ENCODE measurements around the gene SOX13.

The SOX13 gene

DNA sequence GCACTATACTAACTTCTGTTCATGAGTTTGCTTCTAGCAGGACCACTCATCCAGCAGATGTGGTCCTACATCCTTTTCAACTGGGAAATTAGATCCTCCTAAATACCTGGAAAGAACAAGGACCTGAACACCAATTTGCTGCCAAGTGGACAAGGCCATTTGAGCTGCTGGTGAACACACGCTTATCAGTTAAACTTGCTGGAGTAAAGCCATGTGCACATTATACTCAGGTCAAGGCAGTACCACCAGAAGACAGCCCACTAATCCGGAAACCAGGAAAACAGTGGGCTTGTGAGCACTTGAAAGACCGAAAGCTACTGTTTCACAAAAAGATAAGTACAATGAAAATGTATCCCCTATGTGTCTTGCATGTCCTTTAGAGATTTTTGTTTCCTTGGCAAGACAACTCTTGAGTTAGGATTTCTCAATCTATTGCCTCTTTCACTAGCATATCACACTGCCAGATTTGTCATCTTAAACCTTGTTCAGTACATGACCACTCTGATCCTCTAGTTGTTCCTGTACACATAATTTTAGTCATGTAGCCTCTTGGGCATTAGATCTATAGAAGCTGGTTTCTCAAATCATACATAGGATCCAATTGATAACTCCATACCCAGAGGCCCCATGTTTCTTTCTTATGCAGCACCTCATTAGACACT, 97.7 kb downstream of the SOX13 start:
- DNase-seq: no peak
- TF ChIP-seq CTCF (IDR thresholded peaks at IDR 0.05): no peak
- H3K4me1 Mint-ChIP-seq: peaks cover 23% of the 10 kb centered on the region
- H3K36me3 Mint-ChIP-seq (ENCODE audit: low read depth): no peaks in the 10 kb centered on the region
- peaks cover 39% of the 10 kb centered on the region for H3K9me3 Mint-ChIP-seq
- peaks cover 54% of the 10 kb centered on the region for H3K27me3 Mint-ChIP-seq (ENCODE audit: low read depth, poor library complexity)
- no peak overlapping the region for H3K4me3 Mint-ChIP-seq
- no peak overlapping the region for H3K27ac Mint-ChIP-seq

DNA sequence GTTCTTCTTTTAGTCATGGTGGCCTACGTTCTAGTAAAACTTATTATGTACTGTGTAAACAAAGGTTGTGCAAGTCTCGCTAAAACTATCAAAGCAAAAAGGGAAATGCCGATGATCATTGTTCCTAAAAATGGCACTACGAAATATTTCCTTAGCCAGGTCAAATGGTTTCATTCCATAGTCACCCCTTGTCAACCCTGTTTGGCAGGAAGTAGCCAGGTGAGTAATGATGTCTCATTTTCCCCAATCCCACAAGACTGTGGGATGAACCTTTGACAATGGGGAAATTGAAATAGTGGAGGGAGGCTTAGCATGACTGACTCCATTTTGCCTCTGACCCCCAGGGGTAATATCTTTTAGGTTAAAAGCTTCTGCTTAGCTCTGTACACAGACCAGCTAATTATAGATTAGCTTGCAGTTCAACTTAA, 98.8 kb downstream of the SOX13 start:
- Mint-ChIP-seq H3K27ac (no peak overlapping the region), H3K9me3 (peaks cover 39% of the 10 kb centered on the region), H3K36me3 (ENCODE audit: low read depth) (no peaks in the 10 kb centered on the region), H3K4me1 (peaks cover 13% of the 10 kb centered on the region), H3K4me3 (no peak overlapping the region), H3K27me3 (ENCODE audit: low read depth, poor library complexity) (peaks cover 43% of the 10 kb centered on the region)
- no peak for DNase-seq
- no peak for TF ChIP-seq CTCF (IDR thresholded peaks at IDR 0.05)

DNA sequence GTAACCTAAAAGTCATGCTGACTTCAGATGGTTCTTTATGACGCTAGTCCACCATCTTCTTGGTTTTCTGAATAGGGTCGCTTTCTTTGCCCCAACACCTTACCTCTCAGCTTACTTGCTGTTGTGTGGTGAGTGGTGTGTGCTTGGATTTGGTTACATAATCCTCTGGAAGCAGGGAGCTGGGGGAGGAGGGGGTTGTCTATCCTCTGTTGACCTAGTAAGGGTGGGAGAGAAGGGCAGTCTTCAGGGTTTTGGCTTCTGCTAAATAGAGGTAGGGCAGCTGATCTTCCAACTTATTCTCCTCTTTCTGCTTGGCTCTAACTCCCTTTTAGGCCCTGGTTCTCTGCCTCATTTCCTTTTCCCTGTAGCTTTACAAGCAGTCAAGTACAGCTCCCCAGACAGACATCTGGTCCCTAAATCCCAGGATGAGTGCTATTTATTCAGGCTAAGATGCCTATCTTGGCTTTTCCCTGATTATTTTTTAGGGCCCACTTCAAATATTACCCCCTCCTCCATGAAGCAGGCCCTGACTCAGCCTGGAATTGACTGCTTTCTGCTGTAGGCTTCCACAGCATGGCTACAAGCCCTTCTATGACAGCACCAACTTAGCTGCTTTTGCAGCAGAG, 99.6 kb downstream of the SOX13 start:
- peaks cover 13% of the 10 kb centered on the region for H3K4me1 Mint-ChIP-seq
- H3K36me3 Mint-ChIP-seq (ENCODE audit: low read depth): no peaks in the 10 kb centered on the region
- peaks cover 40% of the 10 kb centered on the region for H3K27me3 Mint-ChIP-seq (ENCODE audit: low read depth, poor library complexity)
- H3K9me3 Mint-ChIP-seq: peaks cover 39% of the 10 kb centered on the region
- no peak overlapping the region for H3K4me3 Mint-ChIP-seq
- H3K27ac Mint-ChIP-seq: no peak overlapping the region
- TF ChIP-seq CTCF (IDR thresholded peaks at IDR 0.05): no peak
- no peak for DNase-seq

DNA sequence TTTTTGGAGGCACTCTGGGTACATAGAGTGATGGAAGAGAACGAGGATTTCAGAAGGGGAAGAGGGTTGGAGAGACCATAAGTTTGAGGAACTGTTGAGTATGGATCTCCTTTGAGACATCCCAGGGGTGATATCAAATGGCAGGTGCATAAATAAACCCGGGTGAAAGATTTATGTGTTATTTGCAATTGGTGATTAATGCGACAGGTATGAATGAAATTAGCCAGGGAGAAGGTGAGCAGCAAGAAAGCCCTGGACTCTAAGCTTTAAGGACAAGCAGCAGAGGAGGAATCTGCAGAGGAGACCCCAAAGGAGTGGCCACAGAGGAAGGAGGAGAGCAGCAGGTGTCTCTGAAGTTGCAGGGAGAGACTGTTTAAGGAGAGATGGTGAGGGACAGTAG, 102.0 kb downstream of the SOX13 start:
- TF ChIP-seq CTCF (IDR thresholded peaks at IDR 0.05): no peak
- Mint-ChIP-seq H3K4me1 (peaks cover 30% of the 10 kb centered on the region), H3K9me3 (peaks cover 16% of the 10 kb centered on the region), H3K4me3 (no peak overlapping the region), H3K27me3 (ENCODE audit: low read depth, poor library complexity) (peaks cover 37% of the 10 kb centered on the region), H3K27ac (no peak overlapping the region), H3K36me3 (ENCODE audit: low read depth) (no peaks in the 10 kb centered on the region)
- no peak for DNase-seq

- Mint-ChIP-seq H3K36me3 (ENCODE audit: low read depth) (no peaks in the 10 kb centered on the region), H3K4me3 (no peak overlapping the region), H3K9me3 (peaks cover 5% of the 10 kb centered on the region), H3K4me1 (peaks cover 41% of the 10 kb centered on the region), H3K27me3 (ENCODE audit: low read depth, poor library complexity) (peaks cover 42% of the 10 kb centered on the region), H3K27ac (no peak overlapping the region)
- TF ChIP-seq CTCF (IDR thresholded peaks at IDR 0.05): no peak
- no peak for DNase-seq
Measured at GRCh38 chr1:204176049-204176448, 103.1 kb downstream of the SOX13 start.

- no peak overlapping the region for H3K27ac Mint-ChIP-seq
- TF ChIP-seq CTCF (IDR thresholded peaks at IDR 0.05): no peak
Measured at GRCh38 chr1:204177133-204177532, 104.2 kb downstream of the SOX13 start.

More at GRCh38 chr1:204177133-204177532, 104.2 kb downstream of the SOX13 start:
- peaks cover 38% of the 10 kb centered on the region for H3K4me1 Mint-ChIP-seq
- H3K36me3 Mint-ChIP-seq (ENCODE audit: low read depth): no peaks in the 10 kb centered on the region
- no peak for DNase-seq
- H3K27me3 Mint-ChIP-seq (ENCODE audit: low read depth, poor library complexity): peaks cover 35% of the 10 kb centered on the region
- H3K4me3 Mint-ChIP-seq: no peak overlapping the region
- H3K9me3 Mint-ChIP-seq: no peaks in the 10 kb centered on the region
